Calu3 (cell line): ENCODE measurements around the gene MAP6. TPM values are rescaled to one million over a fixed set of nuclear protein-coding genes. Genes with fewer than 3 reads are reported as not detected.

Experiments
- BruUV-seq: library from RNA; stranded (reverse); fragments of 400-500 nt; replicated peaks from 2 replicates; lab custom pipeline; 2021; lab: Mats Ljungman, UMichigan
- CTCF ChIA-PET: fragments of 300-600 bp; sonication (Branson Sonifier 250); formaldehyde crosslinking; loops from one replicate; lab custom pipeline; 2022; ENCODE audit warnings: antibody characterized with exemption; lab: Charles Lee
- DNase-seq: peaks from one replicate; pipeline ENCODE4 v3.0.0; 2022
- H3K27ac Mint-ChIP-seq: one replicate; pipeline ENCODE4 v1.8.0; 2022; ENCODE audit warnings: mixed read lengths; ENCODE audit not compliant: unreplicated experiment
- H3K27me3 Mint-ChIP-seq: one replicate; pipeline ENCODE4 v1.8.0; 2022; ENCODE audit warnings: mixed read lengths; ENCODE audit not compliant: unreplicated experiment
- H3K36me3 Mint-ChIP-seq: one replicate; pipeline ENCODE4 v1.8.0; 2022; ENCODE audit warnings: mild to moderate bottlenecking, moderate library complexity, mixed read lengths; ENCODE audit not compliant: insufficient read depth, unreplicated experiment
- H3K4me1 Mint-ChIP-seq: one replicate; pipeline ENCODE4 v1.8.0; 2022; ENCODE audit warnings: mild to moderate bottlenecking, low read depth, mixed read lengths; ENCODE audit not compliant: unreplicated experiment
- H3K4me3 Mint-ChIP-seq: one replicate; pipeline ENCODE4 v1.8.0; 2022; ENCODE audit warnings: mild to moderate bottlenecking, low read depth, moderate library complexity, mixed read lengths; ENCODE audit not compliant: unreplicated experiment
- H3K9me3 Mint-ChIP-seq: one replicate; pipeline ENCODE4 v1.8.0; 2022; ENCODE audit warnings: low read depth, mixed read lengths; ENCODE audit not compliant: unreplicated experiment
- CTCF ChIP-seq: fragments of 200-600 bp; IDR thresholded peaks from one replicate; pipeline ENCODE4 v1.8.0; 2022; ENCODE audit warnings: antibody characterized with exemption; ENCODE audit not compliant: unreplicated experiment
- intact Hi-C: fragments of 100-400 bp; cut with micrococcal nuclease; formaldehyde crosslinking; loops from one replicate; pipeline ENCODE4 v1.10.0; 2022; ENCODE audit not compliant: unreplicated experiment
- total RNA-seq: library from RNA; stranded (reverse); gene quantifications from 2 replicates; pipeline ENCODE4 v1.2.3, GENCODE V29; 2022

The MAP6 gene
- total RNA-seq, 1 experiment from 2014 or later = not detected

GRCh38 chr11:75665126-75665525, 3.7 kb downstream of the MAP6 start:
- Mint-ChIP-seq H3K9me3 (no peaks in the 10 kb centered on the region), H3K27me3 (peaks cover 81% of the 10 kb centered on the region), H3K36me3 (no peaks in the 10 kb centered on the region), H3K27ac (no peak overlapping the region), H3K4me3 (no peak overlapping the region), H3K4me1 (peaks cover 11% of the 10 kb centered on the region)
- intact Hi-C loops = no loop called here
- no TSS peak for BruUV-seq
- CTCF ChIA-PET = no interaction called here
- no peak for DNase-seq
- no peak for TF ChIP-seq CTCF

- Mint-ChIP-seq H3K27ac (no peak overlapping the region), H3K4me1 (peaks cover 11% of the 10 kb centered on the region), H3K36me3 (no peaks in the 10 kb centered on the region), H3K9me3 (no peaks in the 10 kb centered on the region), H3K27me3 (peaks cover 81% of the 10 kb centered on the region), H3K4me3 (no peak overlapping the region)
- TF ChIP-seq CTCF = no peak
- DNase-seq = no peak
- CTCF ChIA-PET = no interaction called here
- BruUV-seq = no TSS peak
- intact Hi-C loops = no loop called here
These were observed 4.4 kb downstream of the MAP6 start for GRCh38 chr11:75664389-75664788.

- intact Hi-C loops = no loop called here
- no peaks in the 10 kb centered on the region for H3K36me3 Mint-ChIP-seq
- TF ChIP-seq CTCF = no peak
- peaks cover 81% of the 10 kb centered on the region for H3K27me3 Mint-ChIP-seq
- BruUV-seq = no TSS peak
- no peaks in the 10 kb centered on the region for H3K9me3 Mint-ChIP-seq
- CTCF ChIA-PET = no interaction called here
- no peak overlapping the region for H3K27ac Mint-ChIP-seq
- peaks cover 11% of the 10 kb centered on the region for H3K4me1 Mint-ChIP-seq
- H3K4me3 Mint-ChIP-seq = no peak overlapping the region
- no peak for DNase-seq
These were observed 5.0 kb downstream of the MAP6 start for GRCh38 chr11:75663808-75664207.

GRCh38 chr11:75659836-75660235, 9.0 kb downstream of the MAP6 start:
- intact Hi-C loops = no loop called here
- no peak overlapping the region for H3K27ac Mint-ChIP-seq
- H3K4me1 Mint-ChIP-seq = no peaks in the 10 kb centered on the region
- H3K27me3 Mint-ChIP-seq = peaks cover 79% of the 10 kb centered on the region
- no peak overlapping the region for H3K4me3 Mint-ChIP-seq
- H3K9me3 Mint-ChIP-seq = no peaks in the 10 kb centered on the region
- CTCF ChIA-PET = no interaction called here
- no peak for DNase-seq
- no peak for TF ChIP-seq CTCF
- no TSS peak for BruUV-seq
- no peaks in the 10 kb centered on the region for H3K36me3 Mint-ChIP-seq
